GM18508 (cell line): Measurements from ENCODE around the gene CADPS.
"Not testable (repeated sequence)": the region's sequence is repeated elsewhere in the genome, so short reads cannot be mapped to it uniquely, and the experiment has no call there.

ENCODE experiments used
- ATAC-seq: cut with Tn5 transposase; IDR thresholded peaks from one replicate; pipeline ENCODE4 v1.9.1; 2021; ENCODE audit warnings: moderate number of reproducible peaks; ENCODE audit not compliant: insufficient read depth, unreplicated experiment

Gene CADPS

DNA sequence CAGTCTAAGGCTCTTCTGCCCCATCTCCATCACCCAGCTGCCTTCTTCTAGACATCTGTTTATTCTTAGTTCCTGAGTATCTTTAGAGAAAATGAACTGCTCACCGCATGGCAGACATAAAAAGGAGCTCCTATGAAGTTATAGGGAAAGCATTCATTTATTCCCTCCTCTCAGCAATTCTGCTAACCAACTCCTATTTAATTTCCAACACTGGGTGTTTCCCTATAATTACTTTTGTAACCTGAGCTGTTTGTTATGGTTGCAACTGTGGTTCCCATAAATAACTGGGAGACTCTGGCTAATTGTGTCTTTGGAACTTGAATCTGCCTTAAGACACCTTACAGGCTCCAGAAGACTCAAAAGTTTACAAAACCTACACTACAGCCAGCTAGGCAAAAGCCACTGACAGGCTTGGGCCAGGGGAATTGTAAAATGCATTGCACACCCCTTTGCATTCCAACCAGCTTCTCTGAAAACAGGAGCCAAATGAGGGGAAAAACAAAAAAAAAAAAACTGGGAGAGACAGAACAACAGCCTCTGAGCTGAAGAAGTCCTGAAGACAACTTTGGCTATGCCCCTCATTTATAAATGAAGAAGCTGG is 270.4 kb downstream of the CADPS start:
- ATAC-seq, result no peak

DNA sequence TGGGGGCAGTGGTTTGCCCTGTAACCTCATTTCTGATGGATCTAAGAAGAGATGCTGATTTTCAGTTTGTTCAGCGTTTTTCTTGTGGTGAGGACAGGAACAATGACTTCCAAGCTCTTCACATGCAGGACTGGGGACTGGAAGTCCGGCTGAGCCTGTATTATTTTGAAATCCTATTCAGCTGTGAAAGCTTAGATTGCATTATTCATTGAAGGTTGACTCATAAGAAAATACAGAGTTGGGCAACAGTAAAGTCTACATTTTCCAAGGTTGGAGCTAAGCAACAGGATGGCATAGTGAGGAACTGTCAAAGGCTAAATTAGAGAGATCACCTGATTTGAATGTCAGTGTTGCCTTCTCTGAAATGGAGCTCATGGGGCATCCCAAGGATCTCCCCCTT is 270.9 kb downstream of the CADPS start:
- no peak for ATAC-seq

DNA sequence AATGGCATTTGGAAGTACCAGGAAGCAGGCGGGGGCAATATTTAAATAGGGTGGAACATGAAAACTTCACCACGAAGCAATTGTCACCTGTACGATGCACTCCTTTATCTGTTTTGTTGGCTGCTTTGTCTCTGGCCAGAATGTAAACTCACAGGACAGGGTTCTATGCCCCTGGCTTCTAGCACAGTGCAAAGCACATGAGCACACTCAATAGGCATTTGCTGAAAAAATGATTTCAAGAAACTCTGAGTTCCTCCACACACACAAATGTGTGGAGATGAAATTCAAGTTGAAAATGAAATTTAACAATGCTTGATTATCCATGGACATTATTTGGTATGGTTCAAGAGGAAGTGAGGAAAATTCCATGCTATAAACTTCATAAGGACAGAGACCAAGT is 272.2 kb downstream of the CADPS start:
- no peak for ATAC-seq

DNA sequence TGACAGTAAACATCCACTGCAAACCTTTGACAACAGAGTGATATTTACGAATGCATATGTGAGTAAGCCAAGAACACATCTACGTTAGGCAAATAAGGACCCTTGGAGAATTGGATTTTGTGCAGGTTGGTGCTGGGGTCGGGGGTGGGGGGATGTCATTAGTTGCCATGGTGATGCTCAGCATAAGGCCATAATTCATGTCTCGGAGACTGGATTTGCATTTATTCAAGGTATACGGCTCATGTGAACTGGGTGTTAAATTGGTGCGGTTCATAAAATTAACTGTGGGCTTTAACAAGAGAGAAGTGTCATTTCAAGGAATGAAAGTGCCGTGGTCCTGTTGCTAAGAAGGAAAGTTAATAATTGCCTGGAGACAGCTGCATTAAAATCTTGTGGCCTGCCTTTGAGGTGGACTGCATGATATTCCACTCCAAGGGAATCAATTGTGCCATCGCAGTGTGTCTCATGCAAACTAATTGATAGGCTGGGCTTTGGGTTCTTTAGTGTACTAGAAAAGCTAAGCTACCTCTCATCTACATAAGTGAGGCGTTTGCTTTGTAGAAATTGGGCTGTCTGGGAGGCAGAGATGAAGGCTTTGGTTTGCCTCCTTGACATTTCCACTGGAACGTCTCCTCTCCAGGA is 273.0 kb downstream of the CADPS start:
- ATAC-seq, result no peak

DNA sequence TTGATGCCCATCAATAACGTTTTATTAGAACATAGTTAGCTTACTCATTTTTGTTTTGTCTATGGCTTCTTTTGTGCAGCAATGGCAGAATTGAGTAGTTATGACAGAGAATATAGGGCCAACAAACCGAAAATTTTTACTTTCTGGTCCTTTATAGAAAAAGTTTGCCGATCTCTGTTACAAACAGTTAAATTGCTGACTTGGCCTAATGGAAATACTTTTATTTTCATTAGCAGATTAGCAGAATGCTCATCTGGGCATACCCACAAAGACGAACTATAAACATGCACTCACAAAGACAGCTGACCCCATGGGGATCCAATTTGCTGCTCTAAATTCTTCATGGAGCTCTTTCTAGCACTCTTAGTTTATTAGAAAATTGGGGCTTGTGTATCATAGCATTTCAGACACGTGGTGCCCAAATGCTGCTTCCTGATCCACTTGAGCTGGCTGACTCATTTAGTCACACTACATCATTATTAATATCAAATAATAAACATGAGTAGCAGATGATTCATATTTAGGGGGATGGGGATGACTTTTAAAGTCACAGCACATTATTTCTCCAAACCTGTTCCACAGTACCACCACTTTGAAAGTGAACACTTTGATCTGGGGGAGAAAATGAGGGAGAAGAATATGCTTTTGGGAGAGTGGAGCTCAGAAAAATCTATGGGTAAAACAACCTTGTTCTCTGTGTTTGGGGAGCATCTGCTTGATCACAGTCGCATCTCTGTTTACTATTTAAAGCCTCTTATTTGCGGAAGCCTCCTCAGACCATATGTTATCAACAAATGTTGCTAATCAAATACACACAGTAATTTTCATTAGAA is 273.8 kb downstream of the CADPS start:
- ATAC-seq, result no peak

DNA sequence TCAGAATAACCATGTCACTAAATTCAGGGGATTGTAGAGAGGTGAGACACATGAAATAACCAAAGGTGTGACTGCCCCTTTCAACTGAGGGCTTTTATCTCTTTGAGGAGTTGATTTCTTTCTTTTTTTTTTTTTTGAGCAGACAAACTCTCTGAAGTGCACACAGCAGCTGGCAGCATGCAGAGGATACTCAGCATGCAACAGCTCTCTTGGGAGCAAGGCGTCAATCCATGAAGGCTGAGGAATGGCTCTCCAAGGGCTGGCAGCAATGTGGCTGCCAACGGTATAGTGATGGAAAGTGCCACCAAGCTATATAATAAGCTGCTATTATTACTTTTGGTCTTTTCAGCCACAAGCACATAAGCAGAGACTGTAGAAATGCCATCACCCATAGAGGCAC is 275.2 kb downstream of the CADPS start:
- no peak for ATAC-seq

DNA sequence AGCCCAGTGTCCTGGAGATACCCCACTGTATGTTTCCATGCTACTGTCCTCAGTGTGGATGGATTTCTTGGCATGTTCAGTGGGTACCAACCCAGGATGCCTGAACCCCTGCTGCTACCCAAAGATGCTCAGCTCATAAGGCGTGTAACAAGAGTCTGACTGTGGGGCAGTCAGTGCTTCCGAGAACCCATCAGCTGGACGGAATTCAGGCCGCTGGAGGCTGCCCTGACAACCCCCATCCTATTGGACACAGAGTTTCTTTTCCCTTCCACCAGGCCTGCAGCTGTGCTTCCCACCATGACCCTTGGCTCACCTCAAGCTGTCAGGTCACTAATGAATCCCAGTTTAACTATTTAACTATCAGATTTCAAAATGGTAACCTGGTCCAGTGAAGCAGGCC is 277.7 kb downstream of the CADPS start:
- no peak for ATAC-seq

DNA sequence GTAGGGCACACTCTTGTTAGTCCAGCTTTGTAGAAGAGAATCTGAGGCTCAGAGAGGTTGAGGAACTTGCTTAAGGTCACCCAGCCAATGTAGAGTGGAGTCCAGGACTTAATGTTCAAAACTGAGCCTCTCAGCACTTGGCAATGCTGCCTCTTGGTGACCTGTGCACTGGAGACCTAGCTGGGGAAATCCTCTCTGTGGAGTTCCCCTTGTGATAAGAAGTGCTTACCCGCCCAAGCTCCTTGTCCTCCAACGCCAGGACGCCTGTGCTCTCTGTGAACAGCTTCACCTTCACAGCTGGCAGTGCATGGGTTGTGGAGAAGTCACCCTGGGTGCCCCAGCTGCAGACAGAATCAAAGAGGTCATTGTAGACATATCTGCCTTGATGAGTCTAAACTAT is 282.8 kb downstream of the CADPS start:
- no peak for ATAC-seq

DNA sequence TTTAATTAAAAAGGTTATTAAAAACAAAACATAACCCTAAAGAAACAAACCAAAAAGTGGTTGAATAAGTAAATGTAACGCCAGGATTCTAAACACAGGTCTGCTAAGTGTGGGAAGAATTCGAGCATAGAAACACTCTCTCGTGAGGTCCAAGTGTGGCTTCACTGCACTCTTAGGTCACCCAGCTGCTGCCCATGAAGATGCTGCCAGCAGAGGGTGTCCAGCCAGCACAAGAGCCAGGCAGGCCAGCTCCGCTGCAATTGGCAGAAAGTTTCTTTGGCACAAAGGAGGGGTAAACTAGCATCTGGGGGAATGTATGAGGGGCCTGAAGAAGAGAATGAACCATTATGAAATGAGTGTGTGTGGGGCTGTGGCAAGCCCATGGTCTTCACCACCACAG is 286.1 kb downstream of the CADPS start:
- no peak for ATAC-seq

DNA sequence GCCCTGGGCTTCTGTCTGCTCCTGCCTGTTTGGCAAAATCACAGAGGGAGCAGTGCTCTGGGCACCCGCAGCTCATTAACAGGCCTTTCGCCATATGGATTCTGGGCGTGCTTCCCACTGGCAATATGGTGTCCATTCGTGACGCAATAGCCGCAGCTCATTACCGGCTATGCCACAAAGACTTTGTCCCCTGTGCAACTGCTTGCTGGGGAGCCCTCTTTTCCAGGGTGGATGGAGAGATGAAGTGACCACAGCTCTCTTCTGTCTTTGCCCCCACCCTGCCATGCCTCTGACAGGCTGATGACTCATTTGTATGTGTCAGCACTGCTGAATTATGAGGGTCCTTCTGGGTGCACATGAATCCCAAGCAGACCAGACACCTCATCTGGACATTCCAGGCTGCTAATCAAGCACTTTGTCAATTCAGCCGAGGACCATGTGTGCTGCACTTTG is 287.6 kb downstream of the CADPS start:
- no peak for ATAC-seq

DNA sequence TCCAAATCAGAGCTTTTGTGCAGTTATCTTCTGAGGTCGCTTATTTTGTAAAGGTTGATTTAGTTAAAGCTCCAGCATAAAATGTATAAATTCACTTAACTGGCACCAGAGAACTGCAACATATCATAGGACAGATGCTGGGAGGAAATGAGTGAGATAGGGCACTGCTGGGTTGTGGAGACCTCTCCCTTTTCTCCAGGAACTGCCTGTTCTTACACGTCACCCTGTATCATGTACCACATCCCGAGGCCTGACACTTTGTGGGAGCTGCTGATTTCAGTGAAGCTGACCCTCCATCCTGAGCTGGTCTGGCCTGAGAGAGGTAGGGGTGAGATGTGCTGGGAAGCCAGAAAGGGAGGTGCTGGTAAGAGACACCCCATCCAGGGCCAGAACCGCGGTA is 288.0 kb downstream of the CADPS start:
- no peak for ATAC-seq

DNA sequence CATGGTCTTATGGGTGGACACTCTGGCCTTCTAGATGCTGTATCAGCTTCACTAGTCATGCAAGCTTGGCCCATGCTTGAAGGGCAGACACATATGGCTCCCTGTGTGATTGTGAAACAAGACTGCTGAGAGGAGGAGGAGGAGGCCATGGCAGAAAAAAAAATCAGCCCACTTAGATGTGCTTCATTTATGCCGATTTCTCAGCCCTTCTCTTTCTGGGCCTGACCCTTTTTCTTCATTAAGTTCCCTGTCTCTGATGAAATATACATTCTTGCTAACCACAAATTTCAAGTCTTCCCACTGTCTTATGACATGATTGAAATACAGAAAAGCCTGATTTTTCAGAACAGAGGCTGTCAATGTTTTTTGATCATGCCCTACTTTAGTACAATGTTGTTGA is 288.9 kb downstream of the CADPS start:
- ATAC-seq, result no peak

DNA sequence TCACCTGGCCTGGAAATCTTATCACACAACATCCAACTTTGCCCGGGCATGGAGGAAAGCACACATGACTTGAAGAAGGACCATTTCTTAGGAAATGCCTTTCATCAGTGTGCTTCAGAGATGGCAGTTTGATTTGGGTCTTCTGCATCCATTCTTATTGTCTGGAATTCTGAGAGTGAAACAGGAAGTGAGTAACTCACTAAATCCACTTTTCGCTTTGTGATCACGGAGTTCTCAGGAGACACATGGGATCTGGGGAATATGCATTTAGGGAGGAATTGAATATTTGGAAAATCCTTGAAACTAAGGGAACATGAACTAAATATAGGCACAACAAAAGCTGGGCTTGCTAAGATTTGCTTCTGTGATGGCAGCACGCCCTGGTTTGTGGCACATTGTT is 289.4 kb downstream of the CADPS start:
- ATAC-seq, result no peak

DNA sequence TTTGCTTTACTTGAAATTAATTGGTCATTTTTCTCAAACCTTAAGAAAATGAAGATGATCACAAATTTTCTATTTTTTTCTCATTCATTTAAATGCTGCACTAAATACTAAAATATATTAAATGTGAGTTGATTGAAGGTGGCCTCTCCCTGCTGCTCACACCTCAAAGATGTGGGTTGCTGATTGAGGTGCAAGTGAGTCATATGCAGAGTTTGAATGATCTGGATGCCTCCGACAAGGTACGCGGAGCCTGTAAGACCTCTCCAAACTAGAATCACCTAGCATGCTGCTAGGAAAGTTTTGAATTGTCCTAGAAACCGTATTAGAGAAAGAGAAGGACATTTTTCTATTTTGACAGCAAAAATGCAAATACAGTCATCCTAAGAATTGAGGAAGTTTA is 290.6 kb downstream of the CADPS start:
- ATAC-seq, result no peak

DNA sequence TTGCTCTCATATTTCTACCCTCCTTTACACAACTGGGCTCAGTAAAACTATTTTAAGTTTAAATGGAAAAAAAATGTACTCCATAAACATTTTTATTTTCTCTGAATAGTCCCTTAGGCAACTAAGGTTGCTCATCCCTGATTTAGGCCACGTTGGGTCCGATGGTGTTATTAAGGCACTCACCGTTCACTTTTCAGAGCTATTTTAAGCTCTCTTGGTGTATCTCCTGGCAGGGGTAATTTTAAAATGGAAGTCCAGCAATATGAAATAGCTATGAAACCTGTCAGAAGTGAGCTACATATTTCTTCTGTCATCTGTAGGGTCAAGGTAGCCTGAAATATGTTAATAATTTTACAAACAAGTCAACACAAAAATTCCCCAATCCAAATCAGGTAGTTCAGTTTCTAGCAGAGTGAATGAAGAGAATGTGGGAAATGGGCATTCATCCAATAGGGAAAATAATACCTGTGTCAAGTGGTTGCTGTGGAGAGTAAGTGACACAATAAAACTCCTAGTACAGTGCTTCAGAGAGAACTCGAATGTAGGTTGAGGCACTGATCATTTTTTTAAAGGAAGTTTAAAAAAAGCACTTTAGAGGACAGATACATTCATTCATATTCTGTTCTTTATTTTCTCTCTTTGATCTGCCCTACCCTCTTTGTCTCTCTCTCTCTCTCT is 292.6 kb downstream of the CADPS start:
- no peak for ATAC-seq

DNA sequence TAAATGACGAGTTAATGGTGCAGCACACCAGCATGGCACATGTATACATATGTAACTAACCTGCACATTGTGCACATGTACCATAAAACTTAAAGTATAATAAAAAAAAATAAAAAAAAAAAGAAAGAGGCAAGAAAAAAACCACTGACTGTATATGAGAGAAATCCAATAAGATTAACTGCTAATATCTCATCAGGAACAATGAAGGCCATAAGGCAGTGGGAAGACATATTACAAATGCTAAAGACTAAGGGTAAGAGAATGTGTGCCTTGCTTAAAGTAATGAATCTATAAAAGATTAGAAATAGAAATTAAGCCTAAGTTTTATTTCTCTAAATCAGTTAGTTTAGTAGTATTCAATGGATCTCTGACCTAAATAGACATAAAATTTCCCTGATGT is 294.7 kb downstream of the CADPS start:
- ATAC-seq, result not testable (repeated sequence)

DNA sequence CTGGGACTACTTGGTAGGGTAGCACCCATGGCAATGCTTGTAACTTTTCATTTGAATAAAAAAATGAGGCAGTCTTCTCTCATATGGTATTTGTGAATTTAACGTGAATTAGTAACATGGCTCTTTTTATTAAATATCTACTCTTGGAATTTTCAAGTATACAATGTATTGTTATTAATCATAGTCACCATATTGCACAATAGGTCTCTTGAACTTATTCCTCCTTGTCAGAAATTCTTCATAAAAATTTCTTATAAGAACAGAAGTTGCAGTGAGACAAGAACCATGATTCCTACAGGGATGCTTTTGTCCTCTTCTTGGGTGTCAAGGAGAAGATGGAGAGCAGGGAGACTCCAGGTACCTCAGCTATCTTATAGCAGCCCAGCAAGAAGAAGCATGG is 298.1 kb downstream of the CADPS start:
- no peak for ATAC-seq

DNA sequence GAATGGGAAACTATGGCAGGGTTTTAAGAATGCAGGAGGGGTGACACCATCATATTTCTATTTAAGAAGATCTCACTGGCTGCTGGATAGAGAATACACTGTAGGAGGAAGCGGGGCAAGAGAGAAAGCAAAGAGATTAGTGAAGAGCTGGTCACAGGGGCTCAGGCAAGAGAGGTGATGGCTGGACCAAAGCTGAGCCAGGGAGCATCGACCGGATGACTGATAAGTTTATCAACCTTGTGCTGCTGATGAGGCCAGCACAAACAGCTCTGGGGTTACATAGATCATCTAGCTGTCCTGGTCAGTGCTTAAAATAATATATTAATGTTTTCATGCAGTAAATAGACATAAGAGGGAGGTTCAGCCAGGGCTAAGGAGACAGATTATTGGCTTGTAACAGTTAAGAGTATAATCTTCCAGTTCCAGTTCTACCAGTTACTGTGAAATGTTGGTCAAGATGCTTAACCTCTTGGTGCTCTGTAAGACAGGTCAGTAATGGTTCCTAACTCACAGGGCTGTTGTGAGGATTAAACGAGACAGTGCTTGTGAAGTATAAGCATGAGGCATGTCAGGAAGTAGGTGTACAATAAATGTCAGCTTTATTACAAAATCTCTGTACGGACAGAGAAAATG is 300.8 kb downstream of the CADPS start:
- no peak for ATAC-seq

DNA sequence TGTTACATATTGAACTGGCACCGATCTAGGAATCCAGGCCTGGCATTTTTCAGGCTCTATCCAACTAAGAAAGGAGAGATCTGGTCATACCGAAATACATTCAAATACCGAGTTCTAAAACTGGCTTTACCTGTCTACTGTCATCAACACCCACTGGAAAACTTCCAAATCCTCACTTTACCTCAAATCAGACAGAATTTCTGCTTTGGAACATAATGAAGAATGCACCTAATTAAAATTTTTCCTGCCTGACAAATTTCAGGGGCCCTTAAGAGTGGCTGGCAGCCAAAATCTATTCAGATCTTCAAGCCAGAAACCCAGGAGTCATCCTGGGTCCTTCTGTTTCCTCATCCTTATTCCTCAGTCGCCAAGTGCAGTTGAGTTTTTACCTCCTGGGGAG is 303.3 kb downstream of the CADPS start:
- ATAC-seq, result no peak

DNA sequence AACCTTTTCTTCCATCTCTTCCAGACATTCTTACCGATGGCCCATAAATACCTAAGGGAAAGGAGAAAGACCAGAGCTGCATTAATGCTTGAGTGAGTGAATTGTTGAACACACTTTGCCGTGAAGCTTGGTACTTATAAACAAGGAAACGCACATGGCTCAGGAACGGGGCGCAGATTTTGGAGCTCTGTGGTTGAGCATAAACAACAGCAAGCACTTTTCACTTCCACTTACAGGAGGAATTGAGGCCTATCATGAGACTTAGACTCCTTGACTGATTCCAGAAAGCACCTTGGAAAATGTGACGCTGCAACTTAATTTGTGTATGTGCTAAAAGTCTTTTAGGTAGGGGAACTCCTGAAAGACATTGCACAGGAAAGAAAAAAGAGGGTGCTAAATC is 304.3 kb downstream of the CADPS start:
- ATAC-seq, result no peak

DNA sequence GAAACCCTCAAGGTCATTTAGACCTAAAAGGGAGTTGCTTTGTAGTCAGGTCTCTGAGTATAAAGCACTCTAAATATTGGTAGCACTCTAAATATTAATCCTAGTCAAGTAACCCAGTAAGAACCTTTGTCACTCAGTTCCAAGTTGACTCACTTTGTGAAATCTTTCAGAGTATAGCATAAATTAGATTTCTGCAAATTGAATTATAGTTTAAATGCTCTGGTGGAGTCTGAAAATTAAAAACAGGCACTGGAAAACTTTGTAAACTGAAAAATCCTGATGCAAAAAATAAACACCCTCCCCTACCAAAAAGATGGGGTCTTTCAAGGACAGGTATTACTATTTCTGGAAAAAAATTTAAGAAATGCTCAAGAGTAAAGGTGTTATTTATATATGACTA is 305.6 kb downstream of the CADPS start:
- no peak for ATAC-seq
